ENCODE data around the gene GATD1.
A peak's percentile ranks its signal among the peaks of the same experiment; 100 is the strongest.

The GATD1 gene

GRCh38 chr11:776561-777287, 563 bp downstream of the GATD1 start:
- DNase-seq, result no peak

GRCh38 chr11:776263-776560, 1.1 kb downstream of the GATD1 start:
- no peak for DNase-seq

GRCh38 chr11:774873-775592, 2.3 kb downstream of the GATD1 start:
- no peak for DNase-seq

- no peak for DNase-seq
Measured at GRCh38 chr11:773830-774229, 3.5 kb downstream of the GATD1 start.

GRCh38 chr11:773425-773824, 3.9 kb downstream of the GATD1 start:
- DNase-seq, result no peak

GRCh38 chr11:772429-773390, 4.6 kb downstream of the GATD1 start:
- DNase-seq, result no peak

GRCh38 chr11:771617-772204, 5.6 kb downstream of the GATD1 start:
- DNase-seq, result no peak

GRCh38 chr11:770642-771616, 6.4 kb downstream of the GATD1 start:
- DNase-seq, result no peak

- no peak for DNase-seq
Measured at GRCh38 chr11:769887-770641, 7.2 kb downstream of the GATD1 start.

GRCh38 chr11:767238-767637, 10.0 kb downstream of the GATD1 start:
- DNase-seq, result no peak

- DNase-seq, result no peak
Measured at GRCh38 chr11:766936-767210, 10.4 kb downstream of the GATD1 start.

- DNase-seq, result no peak
Measured at GRCh38 chr11:766106-766935, 11.0 kb downstream of the GATD1 start.

GRCh38 chr11:765802-766091, 11.5 kb downstream of the GATD1 start:
- DNase-seq, result no peak

- DNase-seq, result peak; percentile 57
Measured at GRCh38 chr11:765025-765801, 12.1 kb downstream of the GATD1 start.

GRCh38 chr11:764322-765024, 12.8 kb downstream of the GATD1 start:
- no peak for DNase-seq

GRCh38 chr11:763549-764321, 13.6 kb downstream of the GATD1 start:
- no peak for DNase-seq

- no peak for DNase-seq
Measured at GRCh38 chr11:763073-763463, 14.2 kb downstream of the GATD1 start.

GRCh38 chr11:762421-763072, 14.7 kb downstream of the GATD1 start:
- no peak for DNase-seq

Measured in activated effector memory CD4-positive, alpha-beta T cell treated with Interleukin-2 at 50 U/mL for 16 hours (primary cell).